Lung (tissue), 12 donors: ENCODE measurements around the gene RABEPK. TPM values are rescaled to one million over a fixed set of nuclear protein-coding genes. Genes with fewer than 3 reads are reported as not detected.
A peak's percentile ranks its signal among the peaks of the same experiment; 100 is the strongest.
"Not testable (repeated sequence)": the region's sequence is repeated elsewhere in the genome, so short reads cannot be mapped to it uniquely, and the experiment has no call there.

Experiments used
- ATAC-seq: fragments of 200-7000 bp; cut with Tn5 transposase; one replicate; pipeline ENCODE4 v1.9.1; 2020; ENCODE audit warnings: moderate number of reproducible peaks; ENCODE audit not compliant: insufficient read depth, low FRiP score
- DNase-seq, 3 donors: peaks; one replicate each; pipeline ENCODE4 v3.0.0-alpha.2; 2013 to 2017
- H3K27ac ChIP-seq, 2 donors: one replicate each; pipeline ENCODE4 v1.5.1; 2013; ENCODE audit warnings: mild to moderate bottlenecking in 2 of 2, moderate library complexity in 2 of 2, control low read depth in 1 of 2, inconsistent platforms in 1 of 2, low read depth in 1 of 2, low read length in 1 of 2
- H3K27me3 ChIP-seq, 3 donors: one replicate each; pipeline ENCODE4 v1.5.1; 2013; ENCODE audit warnings: low read length in 2 of 3; ENCODE audit not compliant: control insufficient read depth in 3 of 3, insufficient read depth in 3 of 3
- H3K36me3 ChIP-seq, 4 donors: one replicate each; pipeline ENCODE4 v1.5.1; 2013; ENCODE audit warnings: low read length in 4 of 4, mild to moderate bottlenecking in 1 of 4, moderate library complexity in 1 of 4; ENCODE audit not compliant: control insufficient read depth in 4 of 4, insufficient read depth in 4 of 4
- H3K4me1 ChIP-seq, 5 donors: one replicate each; pipeline ENCODE4 v1.5.1; 2013; ENCODE audit warnings: low read length in 5 of 5, mild to moderate bottlenecking in 2 of 5, moderate library complexity in 1 of 5; ENCODE audit not compliant: control insufficient read depth in 5 of 5, insufficient read depth in 5 of 5
- H3K4me3 ChIP-seq: one replicate; pipeline ENCODE4 v1.5.1; 2013; ENCODE audit warnings: mild to moderate bottlenecking, control low read depth, moderate library complexity
- H3K9ac ChIP-seq, 2 donors: one replicate each; pipeline ENCODE4 v1.5.1; 2013; ENCODE audit warnings: low read length in 2 of 2, control low read depth in 1 of 2; ENCODE audit not compliant: insufficient read depth in 1 of 2
- H3K9me3 ChIP-seq, 4 donors: one replicate each; pipeline ENCODE4 v1.5.1; 2013; ENCODE audit warnings: low read length in 3 of 4, mild to moderate bottlenecking in 1 of 4, moderate library complexity in 1 of 4; ENCODE audit not compliant: control insufficient read depth in 4 of 4, insufficient read depth in 3 of 4
- CTCF ChIP-seq: IDR thresholded peaks from 2 replicates; pipeline ENCODE4 v1.5.1; 2012; ENCODE audit warnings: mild to moderate bottlenecking; ENCODE audit errors: control extremely low read depth, extremely low read depth
- WGBS, 2 donors: extraction: QIAGEN DNeasy Blood & Tissue Kit; methylation state at CpG; one replicate each; pipeline ENCODE4 v1.1.7; 2013; 5-methylcytosine and 5-hydroxymethylcytosine counted together
- polyA plus RNA-seq, 2 donors: library from polyadenylated mRNA; stranded (reverse); fragments of 200-250 nt; gene quantifications; one replicate each; pipeline ENCODE4 v1.2.1, GENCODE V29; 2013
- total RNA-seq, 2 donors: library from RNA; depleted of rRNA in 1 of 2; stranded (reverse); fragments of >200 nt in 1 of 2; gene quantifications; one replicate each; pipeline ENCODE4 v1.2.1, GENCODE V29; 2014 to 2021
- donor health status: control.
- donor health status: control.
- donor health status: Bipolar disorder and iron deficiency.
- donor health status: healthy.
- donor health status: DM: yes; HTN: yes; CAD: no.

RABEPK gene
- total and polyA plus RNA-seq, 4 donors: 10.4 to 31.0 (median 17.8) TPM

- peak; percentile 98 to 99 (median 98) for DNase-seq
- Histone ChIP-seq H3K9me3 (no peaks in the 10 kb centered on the region), H3K36me3 (peaks cover 0 to 4% (median under 1%) of the 10 kb centered on the region in 4 donors), H3K4me1 (peaks cover 0 to 13% (median 8%) of the 10 kb centered on the region in 5 donors), H3K9ac (peak within 1 kb of the TSS; percentile 83 to 96), H3K4me3 (peak within 1 kb of the TSS; percentile 95), H3K27me3 (no peaks in the 10 kb centered on the region), H3K27ac (peak within 1 kb of the TSS; percentile 94 to 95)
- ATAC-seq: peak; percentile 99
- peak; percentile 52 for TF ChIP-seq CTCF
- 0% methylated on average over 81 to 82 of the region's 82 CpGs for WGBS, 2 donors
These were observed 10.7 kb upstream of the RABEPK start, which contains the start of gene PPP6C for GRCh38 chr9:125189361-125190289. TSS of gene PPP6C (minus strand) at chr9:125189803. CDS start at chr9:125189718, 85 bp downstream.

GRCh38 chr9:125190361-125190801 is 10.0 kb upstream of the RABEPK start:
- H3K9me3 ChIP-seq: no peaks in the 10 kb centered on the region
- no peaks in the 10 kb centered on the region for H3K27me3 ChIP-seq
- peak overlapping the region; percentile 80 to 83 for H3K9ac ChIP-seq
- peaks cover 0 to 13% (median 8%) of the 10 kb centered on the region in 5 donors for H3K4me1 ChIP-seq
- no peak for TF ChIP-seq CTCF
- H3K27ac ChIP-seq: peak overlapping the region; percentile 94 to 95
- 53 to 69% methylated on average over 14 of the region's 14 CpGs for WGBS, 2 donors
- H3K36me3 ChIP-seq: peaks cover 0 to 4% (median under 1%) of the 10 kb centered on the region in 4 donors
- no peak for ATAC-seq
- DNase-seq: peak in 1 of 3 donors; percentile 31
- peak overlapping the region; percentile 95 for H3K4me3 ChIP-seq

GRCh38 chr9:125194466-125194865 is 5.9 kb upstream of the RABEPK start:
- not testable (repeated sequence) for H3K27me3 ChIP-seq, H3K27ac ChIP-seq, H3K36me3 ChIP-seq, H3K9me3 ChIP-seq, DNase-seq, H3K4me1 ChIP-seq, ATAC-seq, H3K4me3 ChIP-seq, H3K9ac ChIP-seq
- WGBS, 2 donors: 77 to 85% methylated on average over 5 of the region's 5 CpGs

GRCh38 chr9:125195591-125195990 is 4.8 kb upstream of the RABEPK start:
- not testable (repeated sequence) for H3K9me3 ChIP-seq, H3K36me3 ChIP-seq, H3K9ac ChIP-seq, H3K4me3 ChIP-seq, DNase-seq, H3K27me3 ChIP-seq, H3K4me1 ChIP-seq, H3K27ac ChIP-seq, ATAC-seq
- WGBS, 2 donors: 100% methylated on average over 1 of the region's 1 CpG; no CpG with 5 or more reads in 1 of the 2 donors
